ENCODE results near the gene KIF5C.
"Not testable (repeated sequence)": the region's sequence is repeated elsewhere in the genome, so short reads cannot be mapped to it uniquely, and the experiment has no call there.

The KIF5C gene

GRCh38 chr2:148874868-148875341, at the start of gene KIF5C:
Gene KIF5C (plus strand): TSS chr2:148875227. CDS start chr2:148875618, 391 bp downstream.
- DNase-seq (ENCODE audit: low read depth in 2 of 2) = peak; percentile 80 to 86

DNA sequence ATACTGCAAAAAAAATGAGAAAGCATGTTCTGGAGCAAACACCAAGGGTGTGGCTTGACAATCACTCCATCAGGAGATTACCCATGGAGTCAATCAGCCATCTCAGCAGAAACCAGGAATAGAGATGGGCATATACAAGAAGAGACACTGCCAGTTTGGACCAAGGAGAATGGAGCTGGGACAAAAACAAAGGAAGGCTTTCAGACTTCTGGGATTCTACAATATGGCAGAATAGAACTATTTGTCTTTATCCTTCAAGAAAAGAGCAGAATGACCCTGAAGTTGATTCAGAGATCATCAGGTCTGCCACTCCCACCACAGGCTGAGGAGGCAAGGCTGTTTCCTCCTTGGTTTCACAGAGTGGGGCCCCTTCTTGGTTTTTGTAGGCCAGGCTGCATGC, 48.2 kb upstream of the KIF5C start:
- DNase-seq (ENCODE audit: low read depth in 2 of 2) = no peak

DNA sequence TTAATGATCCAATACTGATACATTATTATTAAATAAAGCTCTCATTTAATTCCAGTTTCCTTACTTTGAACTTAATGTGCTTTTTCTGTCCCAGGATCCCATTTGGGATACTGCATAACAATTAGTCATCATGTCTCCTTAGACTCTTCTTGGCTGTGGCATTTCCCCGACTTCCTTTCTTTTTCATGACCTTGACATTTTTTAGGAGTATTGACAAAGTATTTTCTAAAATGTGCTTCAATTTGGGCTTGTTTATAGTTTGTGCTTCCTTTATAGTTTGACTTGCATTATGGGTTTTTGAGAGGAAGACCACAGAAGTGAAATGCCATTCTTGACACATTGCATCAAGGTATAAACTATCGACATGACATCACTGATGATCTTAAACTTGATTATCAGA, 46.1 kb upstream of the KIF5C start:
- no peak for DNase-seq (ENCODE audit: low read depth in 2 of 2)

DNA sequence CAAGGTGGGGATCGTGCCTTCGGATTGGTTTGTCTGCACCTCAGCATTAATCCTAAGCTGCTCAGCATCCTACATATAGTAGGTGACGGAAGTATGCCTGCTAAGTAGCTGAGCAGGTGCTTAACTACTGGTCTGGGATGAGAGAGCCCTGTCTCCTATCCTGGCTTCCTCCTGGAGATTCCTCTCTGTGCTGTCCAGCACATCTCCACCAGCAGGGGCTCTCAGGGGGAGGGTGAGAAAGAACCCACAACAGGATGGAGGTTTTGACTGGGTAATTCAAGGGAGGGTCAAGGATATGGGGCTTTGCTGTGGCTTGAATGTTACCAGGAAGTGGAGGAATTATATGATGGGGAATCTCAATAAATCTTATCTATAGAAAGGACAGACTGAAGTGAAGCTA, 45.4 kb upstream of the KIF5C start:
- DNase-seq (ENCODE audit: low read depth in 2 of 2) = no peak

GRCh38 chr2:148832637-148833036, 42.4 kb upstream of the KIF5C start:
- no peak for DNase-seq (ENCODE audit: low read depth in 2 of 2)

DNA sequence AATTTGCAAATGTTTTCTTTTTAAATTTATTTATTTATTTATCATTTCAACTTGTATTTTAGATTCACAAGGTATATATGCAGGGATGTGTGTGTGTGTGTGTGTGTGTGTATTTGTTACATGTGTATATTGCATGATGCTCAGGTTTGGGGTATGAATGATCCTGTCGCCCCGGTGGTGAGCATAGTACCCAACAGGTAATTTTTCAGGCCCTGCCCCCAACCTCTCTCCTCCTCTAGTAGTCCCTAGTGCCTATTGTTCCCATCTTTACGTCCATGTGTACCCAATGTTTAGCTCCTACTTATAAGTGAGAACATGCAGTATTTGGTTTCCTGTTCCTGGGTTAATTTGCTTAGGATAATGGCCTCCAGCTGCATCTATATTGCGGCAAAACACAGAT, 33.0 kb upstream of the KIF5C start:
- DNase-seq (ENCODE audit: low read depth in 2 of 2) = no peak

- no peak for DNase-seq (ENCODE audit: low read depth in 2 of 2)
These were observed 26.9 kb upstream of the KIF5C start for GRCh38 chr2:148848146-148848545.

- DNase-seq (ENCODE audit: low read depth in 2 of 2) = no peak
These were observed 21.6 kb upstream of the KIF5C start for GRCh38 chr2:148853458-148853857.

DNA sequence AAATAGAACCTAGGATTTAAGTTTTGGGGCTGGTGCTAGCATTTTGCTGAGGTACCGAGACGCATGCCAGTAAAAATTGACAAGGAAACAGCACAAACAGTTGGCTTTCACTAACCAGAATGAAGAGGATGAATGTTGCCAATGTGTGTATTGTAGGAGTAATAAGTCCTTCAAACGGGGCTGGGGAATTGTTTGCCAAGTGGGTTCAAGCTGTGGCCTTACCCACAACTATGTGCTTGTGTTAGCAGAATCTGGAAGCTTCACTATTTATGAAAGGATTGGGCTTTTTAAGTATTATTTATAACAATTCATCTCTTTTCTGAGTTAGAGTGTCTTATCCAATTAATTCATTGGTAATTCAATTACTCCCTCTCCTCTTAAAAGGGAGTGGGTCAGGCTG, 15.0 kb upstream of the KIF5C start:
- DNase-seq (ENCODE audit: low read depth in 2 of 2) = no peak

DNA sequence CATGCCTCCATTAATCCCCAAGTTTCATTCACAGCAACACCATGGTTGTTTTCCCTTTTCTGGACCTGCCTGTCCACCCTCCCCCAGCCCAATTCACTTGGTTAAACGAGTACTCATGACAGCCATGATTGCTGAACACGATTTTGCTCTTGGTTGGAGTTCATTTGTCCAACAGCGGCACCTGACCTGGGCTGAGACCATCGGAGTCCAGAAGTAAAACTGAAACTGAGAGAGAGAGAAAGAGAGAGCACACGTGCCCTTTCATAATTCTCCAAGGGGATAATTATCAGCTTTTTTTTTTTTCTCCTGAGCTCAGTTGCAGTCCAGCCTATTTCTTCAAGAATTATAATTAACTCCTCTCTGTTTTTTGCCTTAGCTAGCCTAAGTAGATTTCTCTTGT, 13.7 kb upstream of the KIF5C start:
- DNase-seq (ENCODE audit: low read depth in 2 of 2) = no peak

DNA sequence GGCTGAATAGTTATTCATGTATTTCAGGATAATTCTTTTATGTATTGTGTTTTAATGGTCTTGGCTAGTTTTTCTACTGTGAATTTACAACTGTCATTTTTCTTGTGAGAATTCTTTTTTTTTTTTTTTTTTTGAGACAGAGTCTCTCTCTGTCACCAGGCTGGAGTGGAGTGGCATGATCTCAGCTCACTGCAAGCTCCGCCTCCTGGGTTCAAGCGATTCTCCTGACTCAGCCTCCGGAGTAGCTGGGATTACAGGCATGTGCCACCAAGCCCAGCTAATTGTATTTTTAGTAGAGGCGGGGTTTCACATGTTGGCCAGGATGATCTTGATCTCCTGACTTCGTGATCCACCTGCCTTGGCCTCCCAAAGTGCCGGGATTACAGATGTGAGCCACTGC, 12.5 kb upstream of the KIF5C start:
- not testable (repeated sequence) for DNase-seq (ENCODE audit: low read depth in 2 of 2)

DNA sequence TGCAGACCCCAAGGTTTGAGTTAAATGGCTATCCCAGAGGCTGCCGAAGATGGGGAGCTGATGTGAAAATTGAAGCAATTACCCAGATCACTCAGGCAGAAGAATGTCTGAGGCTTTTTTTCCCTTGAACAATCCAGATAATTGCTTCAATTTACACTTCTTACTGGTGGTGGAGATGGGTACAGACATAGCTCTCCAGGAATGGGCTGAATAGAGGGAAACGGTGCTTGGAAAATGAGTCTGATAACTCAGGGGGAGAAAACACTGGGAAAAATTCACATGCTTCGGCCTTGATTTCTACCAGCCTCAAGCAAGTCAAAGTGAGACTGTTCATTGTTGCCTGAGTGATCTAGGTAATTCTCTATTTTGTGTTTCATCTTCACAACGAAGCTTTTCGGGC, 9.5 kb upstream of the KIF5C start:
- DNase-seq (ENCODE audit: low read depth in 2 of 2) = no peak

GRCh38 chr2:148866091-148866490, 8.9 kb upstream of the KIF5C start:
- DNase-seq (ENCODE audit: low read depth in 2 of 2) = no peak

- no peak for DNase-seq (ENCODE audit: low read depth in 2 of 2)
These were observed 7.8 kb upstream of the KIF5C start for GRCh38 chr2:148867079-148867769.

DNA sequence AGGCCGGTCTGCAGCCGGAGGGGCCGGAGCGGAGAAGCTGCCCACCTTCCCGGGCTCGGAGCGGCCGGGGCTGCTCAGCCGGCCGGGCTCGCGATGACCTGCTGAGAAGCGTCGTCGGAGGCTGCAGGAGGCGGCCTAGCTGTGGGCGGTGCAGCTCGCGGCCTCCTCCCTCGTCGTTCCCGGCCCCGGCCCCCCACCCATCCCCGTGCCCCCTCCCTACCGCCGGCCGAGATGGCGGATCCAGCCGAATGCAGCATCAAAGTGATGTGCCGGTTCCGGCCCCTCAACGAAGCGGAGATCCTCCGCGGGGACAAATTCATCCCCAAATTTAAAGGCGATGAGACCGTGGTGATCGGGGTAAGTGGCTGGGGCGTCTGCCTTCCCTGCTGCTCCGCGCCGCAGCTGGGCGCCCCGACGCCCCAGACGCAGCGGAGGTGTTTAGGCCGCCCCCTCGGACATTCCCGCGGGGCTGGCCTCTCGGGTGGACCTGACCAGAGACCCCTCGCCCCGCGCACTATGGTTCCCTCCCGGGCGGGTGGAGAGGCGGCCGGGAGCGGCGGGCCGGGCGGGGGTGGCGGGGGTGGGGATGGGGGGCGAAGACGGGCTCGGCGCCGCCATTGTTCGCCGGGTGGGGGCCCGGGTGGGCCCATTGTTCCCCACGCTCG, 492 bp downstream of the KIF5C start:
- peak in 1 of 2 experiments; percentile 2 for DNase-seq (ENCODE audit: low read depth in 2 of 2)

- DNase-seq (ENCODE audit: low read depth in 2 of 2) = no peak
These were observed 1.2 kb downstream of the KIF5C start for GRCh38 chr2:148876202-148876594.

DNA sequence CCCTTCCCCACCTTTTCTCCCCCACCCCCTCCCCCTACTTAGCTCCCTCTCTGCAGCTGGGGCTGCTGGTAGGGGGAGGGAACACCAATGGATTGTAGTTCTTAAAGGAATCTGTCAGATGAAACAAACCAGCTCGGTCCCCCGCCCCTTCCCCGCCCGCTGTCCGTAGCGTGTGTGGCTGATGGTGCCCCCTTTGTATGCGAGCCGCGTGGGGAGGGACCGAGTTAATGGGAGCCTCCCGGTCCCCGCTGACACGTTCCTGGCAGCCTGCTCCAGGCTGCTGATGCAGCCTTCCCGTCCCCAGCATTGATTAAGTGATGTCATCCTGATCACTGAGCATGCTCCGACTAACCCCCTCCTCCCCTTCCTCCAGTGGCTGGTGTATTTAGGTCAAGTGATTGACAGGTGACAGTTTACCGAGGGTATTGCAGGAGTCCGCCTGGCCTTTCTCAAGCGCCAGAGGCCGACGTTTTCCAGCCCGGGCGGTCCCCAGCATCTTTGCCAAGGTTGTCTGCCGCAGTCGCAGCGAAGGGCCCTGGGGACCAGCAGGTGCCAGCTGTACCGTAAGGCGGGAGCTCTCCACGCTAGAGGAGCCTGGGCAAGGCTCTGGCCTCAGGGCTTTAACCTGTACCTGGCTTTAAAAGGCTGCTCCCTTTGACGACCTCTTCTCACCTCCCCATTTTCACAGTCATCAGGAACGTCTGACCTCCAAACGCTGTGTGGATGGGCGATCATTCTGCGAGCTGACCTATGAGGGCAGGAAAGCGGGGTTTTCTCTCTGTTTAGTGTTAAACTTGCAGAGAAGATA, 1.8 kb downstream of the KIF5C start:
- DNase-seq (ENCODE audit: low read depth in 2 of 2) = peak in 1 of 2 experiments; percentile 32

DNA sequence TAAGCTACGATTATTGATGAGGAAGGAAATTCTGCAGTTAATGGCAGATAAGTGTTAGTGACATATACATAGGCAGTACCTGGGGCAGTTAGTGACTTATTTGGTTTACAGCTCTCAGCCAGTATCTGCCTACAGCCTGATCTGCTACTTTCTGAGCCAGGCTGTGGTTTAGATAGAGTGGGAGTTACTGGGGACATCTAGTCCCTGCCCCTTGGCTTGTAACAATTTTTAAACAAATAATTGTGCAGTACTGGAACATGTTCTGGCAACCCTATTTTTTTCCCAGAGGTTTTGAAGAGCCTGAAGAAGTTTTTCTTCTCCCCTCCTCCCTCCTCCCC, 2.3 kb downstream of the KIF5C start:
- DNase-seq (ENCODE audit: low read depth in 2 of 2) = no peak

DNA sequence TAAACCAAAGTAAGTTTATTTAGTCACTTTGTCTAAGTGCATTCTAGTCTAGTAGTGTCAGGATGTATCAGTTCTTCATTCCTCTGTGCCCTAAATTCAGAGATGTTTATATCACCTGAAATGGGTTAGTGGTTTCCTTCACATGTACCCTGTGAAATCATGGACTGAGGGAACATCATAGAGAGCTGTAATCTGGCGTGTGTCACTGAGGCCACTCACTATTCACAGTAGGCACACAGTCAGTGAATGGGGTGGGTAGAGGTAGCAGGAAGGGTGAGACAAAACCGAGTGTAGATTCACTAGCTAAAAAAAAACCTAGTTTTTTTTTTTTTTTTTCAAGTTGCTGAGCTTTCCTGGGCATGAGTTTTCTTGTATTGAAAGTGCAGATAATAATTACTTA, 5.6 kb downstream of the KIF5C start:
- no peak for DNase-seq (ENCODE audit: low read depth in 2 of 2)

DNA sequence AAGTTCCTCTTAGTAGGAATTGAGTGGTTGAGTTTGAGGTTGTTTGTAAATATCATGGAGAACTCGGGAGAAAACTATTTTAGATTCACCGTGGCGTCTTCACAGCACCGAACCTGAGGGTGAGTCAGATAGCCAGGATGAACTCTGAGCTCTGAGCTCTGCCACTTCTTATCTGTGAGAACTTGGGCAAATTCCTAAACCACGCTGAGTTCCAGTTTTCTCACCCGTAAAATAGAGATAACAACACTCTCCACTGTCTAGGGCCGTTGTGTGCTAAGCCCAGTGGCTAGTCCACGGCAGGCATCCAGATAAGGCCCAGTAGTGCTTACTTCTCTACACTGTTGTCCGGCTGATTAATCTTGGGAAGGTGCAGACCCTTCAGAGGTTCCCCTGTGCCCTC, 7.0 kb downstream of the KIF5C start:
- no peak for DNase-seq (ENCODE audit: low read depth in 2 of 2)

DNA sequence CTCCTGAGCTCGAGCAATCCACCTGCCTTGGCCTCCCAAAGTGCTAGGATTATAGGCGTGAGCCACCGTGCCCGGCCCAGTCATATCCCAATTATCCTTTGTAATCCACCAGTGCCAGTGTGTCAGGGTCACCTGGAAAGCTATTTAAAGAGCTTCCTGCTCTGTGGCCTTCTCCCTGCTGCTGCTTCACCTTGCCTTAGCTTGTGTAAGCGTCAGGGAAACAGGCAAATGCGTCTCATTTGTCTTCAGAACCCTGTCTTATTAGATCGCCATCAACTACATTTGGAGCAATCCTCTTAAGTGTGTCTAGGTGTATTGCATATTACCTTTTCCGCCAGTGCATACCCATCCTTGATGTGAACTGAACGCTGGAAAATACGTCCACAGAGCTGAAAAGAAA, 10.2 kb downstream of the KIF5C start:
- DNase-seq (ENCODE audit: low read depth in 2 of 2) = no peak

GRCh38 chr2:148885988-148886387, 11.0 kb downstream of the KIF5C start:
- no peak for DNase-seq (ENCODE audit: low read depth in 2 of 2)

All from stimulated activated CD4-positive, alpha-beta T cell treated with anti-CD3 and anti-CD28 coated beads, Interleukin-12 subunit alpha, Interleukin-12 subunit beta, amount 100 ng/mL, for 24 hours (primary cell).